ENCODE measurements around the gene SBNO2. TPM values are rescaled to one million over a fixed set of nuclear protein-coding genes. Genes with fewer than 3 reads are reported as not detected.

The SBNO2 gene
- total RNA-seq, 1 donor from 2014 or later = 65.5 TPM

- TF ChIP-seq CTCF (IDR thresholded peaks at IDR 0.05; ENCODE audit: partially characterized antibody, unreplicated experiment) = no peak
- no peaks in the 10 kb centered on the region for H3K4me1 Mint-ChIP-seq (ENCODE audit: low read depth, unreplicated experiment)
- peak; percentile 58 for DNase-seq
- no peaks in the 10 kb centered on the region for H3K36me3 Mint-ChIP-seq (ENCODE audit: unreplicated experiment)
- peak overlapping the region; percentile 33 for H3K27ac Mint-ChIP-seq (ENCODE audit: unreplicated experiment)
- no peaks in the 10 kb centered on the region for H3K27me3 Mint-ChIP-seq (ENCODE audit: unreplicated experiment)
- peak overlapping the region; percentile 80 for H3K4me3 Mint-ChIP-seq (ENCODE audit: unreplicated experiment)
- peaks cover 8% of the 10 kb centered on the region for H3K9me3 Mint-ChIP-seq (ENCODE audit: unreplicated experiment)
These were observed 68.8 kb downstream of the SBNO2 start for GRCh38 chr19:1105008-1105872.

- peak overlapping the region; percentile 33 for H3K27ac Mint-ChIP-seq (ENCODE audit: unreplicated experiment)
- TF ChIP-seq CTCF (IDR thresholded peaks at IDR 0.05; ENCODE audit: partially characterized antibody, unreplicated experiment) = no peak
- no peaks in the 10 kb centered on the region for H3K36me3 Mint-ChIP-seq (ENCODE audit: unreplicated experiment)
- no peaks in the 10 kb centered on the region for H3K27me3 Mint-ChIP-seq (ENCODE audit: unreplicated experiment)
- no peaks in the 10 kb centered on the region for H3K4me1 Mint-ChIP-seq (ENCODE audit: low read depth, unreplicated experiment)
- H3K4me3 Mint-ChIP-seq (ENCODE audit: unreplicated experiment) = peak overlapping the region; percentile 80
- peaks cover 8% of the 10 kb centered on the region for H3K9me3 Mint-ChIP-seq (ENCODE audit: unreplicated experiment)
- peak; percentile 80 for DNase-seq
These were observed 69.6 kb downstream of the SBNO2 start for GRCh38 chr19:1104311-1105007.

- no peaks in the 10 kb centered on the region for H3K4me1 Mint-ChIP-seq (ENCODE audit: low read depth, unreplicated experiment)
- H3K9me3 Mint-ChIP-seq (ENCODE audit: unreplicated experiment) = peaks cover 8% of the 10 kb centered on the region
- DNase-seq = peak; percentile 98
- TF ChIP-seq CTCF (IDR thresholded peaks at IDR 0.05; ENCODE audit: partially characterized antibody, unreplicated experiment) = no peak
- H3K4me3 Mint-ChIP-seq (ENCODE audit: unreplicated experiment) = peak within 1 kb of the TSS; percentile 80
- no peaks in the 10 kb centered on the region for H3K36me3 Mint-ChIP-seq (ENCODE audit: unreplicated experiment)
- H3K27me3 Mint-ChIP-seq (ENCODE audit: unreplicated experiment) = no peaks in the 10 kb centered on the region
- peak within 1 kb of the TSS; percentile 33 for H3K27ac Mint-ChIP-seq (ENCODE audit: unreplicated experiment)
These were observed 70.3 kb downstream of the SBNO2 start, which contains the start of gene GPX4 for GRCh38 chr19:1103708-1104310. GPX4 (plus strand) TSS chr19:1103994; CDS start chr19:1104044, 50 bp downstream.

GRCh38 chr19:1103132-1103707, 70.8 kb downstream of the SBNO2 start:
- Mint-ChIP-seq H3K9me3 (ENCODE audit: unreplicated experiment) (peaks cover 8% of the 10 kb centered on the region), H3K27me3 (ENCODE audit: unreplicated experiment) (no peaks in the 10 kb centered on the region), H3K4me1 (ENCODE audit: low read depth, unreplicated experiment) (no peaks in the 10 kb centered on the region), H3K27ac (ENCODE audit: unreplicated experiment) (peak overlapping the region; percentile 28), H3K4me3 (ENCODE audit: unreplicated experiment) (peak overlapping the region; percentile 59), H3K36me3 (ENCODE audit: unreplicated experiment) (no peaks in the 10 kb centered on the region)
- no peak for DNase-seq
- TF ChIP-seq CTCF (IDR thresholded peaks at IDR 0.05; ENCODE audit: partially characterized antibody, unreplicated experiment) = no peak
